GM12878 (cell line): ENCODE data around the gene ALDH1L1. TPM values are rescaled to one million over a fixed set of nuclear protein-coding genes. Genes with fewer than 3 reads are reported as not detected.

ENCODE experiments used
- ATAC-seq: fragments of 200-7000 bp; cut with Tn5 transposase; 3 replicates; pipeline ENCODE4 v1.9.1; 2020; ENCODE audit warnings: mild to moderate bottlenecking, moderate library complexity
- BruUV-seq: library from RNA; stranded (reverse); fragments of 400-500 nt; replicated peaks from 2 replicates; lab custom pipeline; 2021; lab: Mats Ljungman, UMichigan
- CTCF ChIA-PET: fragments of 300-600 bp; sonication (Branson Sonifier 250); formaldehyde crosslinking; extraction: SDS; loops from one replicate; lab custom pipeline; 2021; ENCODE audit warnings: inconsistent platforms; lab: Yijun Ruan, JAX
- POLR2A ChIA-PET: fragments of 350-600 bp; formaldehyde crosslinking; extraction: SDS; loops from one replicate; lab custom pipeline; 2021; ENCODE audit warnings: inconsistent platforms; lab: Charles Lee
- RAD21 ChIA-PET: fragments of 300-600 bp; sonication (Branson Sonifier 250); formaldehyde crosslinking; loops from one replicate; lab custom pipeline; 2023; ENCODE audit warnings: antibody characterized with exemption; ENCODE audit not compliant: unreplicated experiment; lab: Charles Lee
- SMC1A ChIA-PET: fragments of 300-600 bp; sonication (Branson Sonifier 250); formaldehyde crosslinking; loops from one replicate; lab custom pipeline; 2023; ENCODE audit not compliant: unreplicated experiment, uncharacterized antibody; lab: Charles Lee
- DNase-seq: peaks from one replicate; pipeline ENCODE4 v3.0.0-alpha.2; 2011; ENCODE audit warnings: low read depth, low spot score
- FAIRE-seq: peaks from 3 replicates; lab custom pipeline; 2011; peaks lifted over from hg19 to GRCh38; lab: Jason Lieb, UNC
- H2AFZ ChIP-seq: 2 replicates; pipeline ENCODE4 v1.6.0; 2011; ENCODE audit warnings: low read depth, low read length, control low read depth; ENCODE audit not compliant: control insufficient read depth
- H3K27ac ChIP-seq: 2 replicates; pipeline ENCODE4 v1.5.1; 2011; ENCODE audit warnings: control low read depth; ENCODE audit not compliant: control insufficient read depth, insufficient read depth
- H3K27me3 ChIP-seq, 2 experiments: replicated peaks in 1 of 2; 2 replicates each; pipeline versions ENCODE4 v1.6.0 to v1.6.1; 2011; ENCODE audit warnings: low read length in 1 of 2; ENCODE audit not compliant: control insufficient read depth in 2 of 2, insufficient read depth in 2 of 2
- H3K36me3 ChIP-seq, 2 experiments: 2 replicates each; pipeline ENCODE4 v1.5.1; 2011; ENCODE audit warnings: low read length in 1 of 2; ENCODE audit not compliant: control insufficient read depth in 2 of 2, insufficient read depth in 2 of 2
- H3K4me1 ChIP-seq: 2 replicates; pipeline ENCODE4 v1.6.1; 2011; ENCODE audit warnings: mild to moderate bottlenecking, low read length, moderate library complexity, mixed read lengths; ENCODE audit not compliant: control insufficient read depth, insufficient read depth
- H3K4me2 ChIP-seq: 2 replicates; pipeline ENCODE4 v1.6.0; 2011; ENCODE audit warnings: control low read depth; ENCODE audit not compliant: control insufficient read depth, insufficient read depth
- H3K4me3 ChIP-seq: fragments of 200-600 bp; sonication (generic); 2 replicates; pipeline ENCODE4 v1.5.1; 2016
- H3K79me2 ChIP-seq: 2 replicates; pipeline ENCODE4 v1.6.0; 2011; ENCODE audit warnings: low read length; ENCODE audit not compliant: control insufficient read depth, insufficient read depth
- H3K9ac ChIP-seq: 2 replicates; pipeline ENCODE4 v1.8.0; 2011; ENCODE audit warnings: low read length, control low read depth, mixed read lengths; ENCODE audit not compliant: control insufficient read depth, insufficient read depth
- H3K9me3 ChIP-seq: replicated peaks from 3 replicates; pipeline ENCODE4 v1.5.1; 2011; ENCODE audit warnings: mild to moderate bottlenecking, low read length; ENCODE audit not compliant: control insufficient read depth, insufficient read depth
- H4K20me1 ChIP-seq: 2 replicates; pipeline ENCODE4 v1.6.0; 2011; ENCODE audit not compliant: control insufficient read depth, insufficient read depth
- CBFB ChIP-seq: IDR thresholded peaks from 2 replicates; pipeline ENCODE4 v1.6.1; 2016; ENCODE audit warnings: antibody characterized with exemption, low read depth
- ETV6 ChIP-seq, 2 experiments: fragments of 450-650 bp in 1 of 2; IDR thresholded peaks in 1 of 2; conservative IDR thresholded peaks in 1 of 2; 2 replicates each; pipeline ENCODE4 v1.6.1; 2014; ENCODE audit warnings: antibody characterized with exemption in 1 of 2, borderline replicate concordance in 1 of 2, low read depth in 1 of 2, mild to moderate bottlenecking in 1 of 2, moderate library complexity in 1 of 2
- EZH2 ChIP-seq: IDR thresholded peaks from 2 replicates; pipeline ENCODE4 v1.6.1; 2012; ENCODE audit warnings: low read depth, mild to moderate bottlenecking, control low read depth, inconsistent platforms, low read length, borderline replicate concordance; ENCODE audit not compliant: control insufficient read depth
- GATAD2B ChIP-seq: fragments of 450-650 bp; conservative IDR thresholded peaks from 2 replicates; pipeline ENCODE4 v1.6.1; 2017; ENCODE audit warnings: low read depth, mild to moderate bottlenecking, moderate library complexity
- TAF1 ChIP-seq: IDR thresholded peaks from 2 replicates; pipeline ENCODE4 v1.6.1; 2011; ENCODE audit warnings: mild to moderate bottlenecking, low read depth, low read length, borderline replicate concordance
- TCF7 ChIP-seq: IDR thresholded peaks from 2 replicates; pipeline ENCODE4 v1.6.1; 2014; ENCODE audit warnings: antibody characterized with exemption, borderline replicate concordance
- WGBS: methylation state at CpG from one replicate; pipeline ENCODE4 v1.1.6; 2016; ENCODE audit warnings: low lambda C conversion rate; ENCODE audit not compliant: insufficient replicate concordance, insufficient coverage; ENCODE audit errors: missing lambda C conversion rate; 5-methylcytosine and 5-hydroxymethylcytosine counted together
- in situ Hi-C: fragments of 300-500 bp; cut with MboI; formaldehyde crosslinking; loops from 9 replicates; pipeline ENCODE4 v1.14.3; 2018; ENCODE audit warnings: mixed read lengths
- intact Hi-C: fragments of 100-400 bp; cut with micrococcal nuclease; formaldehyde crosslinking; loops from one replicate; pipeline ENCODE4 v1.14.2; 2022; ENCODE audit not compliant: unreplicated experiment
- polyA plus RNA-seq, 11 experiments: library from polyadenylated mRNA; depleted of rRNA in 4 of 11; unstranded in 6 of 11; stranded (reverse) in 5 of 11; fragments of >200 nt; fragmentation: Nextera tagmentation in 4 of 11; fragmentation: Illumina TruSeq in 1 of 11; extraction: Ambion mirVana in 4 of 11; extraction: Trizol in 1 of 11; gene quantifications; 1 replicate in 1 of 11; 2 replicates in 10 of 11; pipeline versions ENCODE4 v1.2.1 to v1.2.3, GENCODE V29; 2011 to 2016; ENCODE audit warnings: inconsistent platforms in 2 of 11, missing spikeins in 2 of 11, low read depth in 1 of 11
- total RNA-seq, 4 experiments: library from RNA; depleted of rRNA in 3 of 4; stranded (reverse); fragments of >200 nt in 3 of 4; fragmentation: Illumina TruSeq in 1 of 4; extraction: Trizol in 1 of 4; gene quantifications; 2 replicates each; pipeline versions ENCODE4 v1.2.1 to v1.2.3, GENCODE V29; 2013 to 2021
- TF ChIP-seq, protein P1 (sequence below): fragments of 450-650 bp; IDR thresholded peaks from 2 replicates; pipeline ENCODE4 v1.6.1; 2018; ENCODE audit warnings: borderline replicate concordance, mild to moderate bottlenecking; ENCODE audit not compliant: partially characterized antibody

Gene ALDH1L1
- total and polyA plus RNA-seq, 10 of the 15 experiments (the other 5 are each of a cell fraction or from before 2014, with no cell fraction given): 0.04 to 18.2 (median 0.45) TPM

DNA sequence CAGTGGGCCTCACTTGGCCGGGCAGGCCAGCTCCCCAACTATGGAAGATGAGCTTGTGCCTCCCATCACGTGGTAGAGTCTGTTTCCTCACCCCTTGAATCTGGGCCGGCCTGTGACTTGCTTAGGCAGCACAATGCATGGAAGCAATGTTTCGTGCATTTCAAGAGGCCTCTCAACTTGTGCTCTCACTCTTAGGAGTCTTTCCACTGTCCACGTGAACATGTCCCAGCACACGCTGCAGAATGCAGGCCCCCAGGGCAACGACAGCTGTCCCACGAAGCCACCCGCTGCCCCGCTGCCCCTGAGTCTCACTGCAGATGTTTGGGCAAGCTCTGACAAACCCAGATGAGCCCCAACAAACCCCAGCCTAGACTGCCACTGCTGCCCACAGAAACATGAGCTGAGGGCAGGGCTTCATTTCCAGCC is 69.2 kb downstream of the ALDH1L1 start:
- no peaks in the 10 kb centered on the region for H3K79me2 ChIP-seq
- H3K27me3 ChIP-seq: no peaks in the 10 kb centered on the region
- 51% methylated on average over 7 of the region's 10 CpGs for WGBS
- in situ Hi-C loops: no loop called here
- H3K4me2 ChIP-seq: no peak overlapping the region
- no peak overlapping the region for H3K9ac ChIP-seq
- no peak overlapping the region for H3K27ac ChIP-seq
- ChIA-PET POLR2A (no interaction called here), RAD21 (no interaction called here), CTCF (no interaction called here), SMC1A (no interaction called here)
- DNase-seq (no peak), ATAC-seq (no peak), FAIRE-seq (no peak)
- intact Hi-C loops: no loop called here
- H3K4me3 ChIP-seq: no peak overlapping the region
- H3K4me1 ChIP-seq: no peaks in the 10 kb centered on the region
- no peak overlapping the region for H2AFZ ChIP-seq
- no peaks in the 10 kb centered on the region for H3K9me3 ChIP-seq
- no peaks in the 10 kb centered on the region for H3K36me3 ChIP-seq
- H4K20me1 ChIP-seq: no peaks in the 10 kb centered on the region
- TF ChIP-seq EZH2: no peak
- no peak for TF ChIP-seq ETV6 (conservative IDR thresholded peaks at IDR 0.05 in 1 of 2, IDR thresholded peaks at IDR 0.05 in 1 of 2; ENCODE audit: borderline replicate concordance in 1 of 2, low read depth in 1 of 2)
- TF ChIP-seq TAF1: no peak
- no peak for TF ChIP-seq TCF7
- no peak for TF ChIP-seq CBFB
- TF ChIP-seq, protein P1, sequence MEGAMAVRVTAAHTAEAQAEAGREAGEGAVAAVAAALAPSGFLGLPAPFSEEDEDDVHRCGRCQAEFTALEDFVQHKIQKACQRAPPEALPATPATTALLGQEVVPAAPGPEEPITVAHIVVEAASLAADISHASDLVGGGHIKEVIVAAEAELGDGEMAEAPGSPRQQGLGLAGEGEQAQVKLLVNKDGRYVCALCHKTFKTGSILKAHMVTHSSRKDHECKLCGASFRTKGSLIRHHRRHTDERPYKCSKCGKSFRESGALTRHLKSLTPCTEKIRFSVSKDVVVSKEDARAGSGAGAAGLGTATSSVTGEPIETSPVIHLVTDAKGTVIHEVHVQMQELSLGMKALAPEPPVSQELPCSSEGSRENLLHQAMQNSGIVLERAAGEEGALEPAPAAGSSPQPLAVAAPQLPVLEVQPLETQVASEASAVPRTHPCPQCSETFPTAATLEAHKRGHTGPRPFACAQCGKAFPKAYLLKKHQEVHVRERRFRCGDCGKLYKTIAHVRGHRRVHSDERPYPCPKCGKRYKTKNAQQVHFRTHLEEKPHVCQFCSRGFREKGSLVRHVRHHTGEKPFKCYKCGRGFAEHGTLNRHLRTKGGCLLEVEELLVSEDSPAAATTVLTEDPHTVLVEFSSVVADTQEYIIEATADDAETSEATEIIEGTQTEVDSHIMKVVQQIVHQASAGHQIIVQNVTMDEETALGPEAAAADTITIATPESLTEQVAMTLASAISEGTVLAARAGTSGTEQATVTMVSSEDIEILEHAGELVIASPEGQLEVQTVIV: no peak
- no peak for TF ChIP-seq GATAD2B
- no TSS peak for BruUV-seq
